Activated T-cell treated with anti-CD3 and anti-CD28 coated beads, Interleukin-2, amount 50 U/mL, for 4 hours (primary cell): ENCODE results near the gene FARS2. TPM values are rescaled to one million over a fixed set of nuclear protein-coding genes. Genes with fewer than 3 reads are reported as not detected.
"Not testable (repeated sequence)": the region's sequence is repeated elsewhere in the genome, so short reads cannot be mapped to it uniquely, and the experiment has no call there.

Source experiments
- ATAC-seq, 2 donors: fragments of 200-7000 bp; cut with Tn5 transposase; one replicate each; pipeline ENCODE4 v1.10.0; 2021
- DNase-seq: peaks from one replicate; pipeline ENCODE4 v3.0.0-alpha.2; 2020
- H3K27me3 Mint-ChIP-seq: one replicate; pipeline ENCODE4 v1.8.0; 2021; ENCODE audit warnings: low read depth, mixed read lengths
- H3K36me3 Mint-ChIP-seq: one replicate; pipeline ENCODE4 v1.8.0; 2022; ENCODE audit warnings: mixed read lengths; ENCODE audit not compliant: insufficient read depth
- H3K4me1 Mint-ChIP-seq: one replicate; pipeline ENCODE4 v1.8.0; 2021; ENCODE audit warnings: low read depth, mixed read lengths
- H3K4me3 Mint-ChIP-seq: one replicate; pipeline ENCODE4 v1.8.0; 2021; ENCODE audit warnings: mild to moderate bottlenecking, moderate library complexity, mixed read lengths
- H3K9me3 Mint-ChIP-seq: one replicate; pipeline ENCODE4 v1.8.0; 2021; ENCODE audit warnings: mixed read lengths
- total RNA-seq, 3 donors: library from RNA; stranded (reverse); gene quantifications; one replicate each; pipeline ENCODE4 v1.2.1, GENCODE V29; 2021

FARS2 gene
- total RNA-seq, 3 donors from 2014 or later, result 28.3 to 31.0 (median 29.9) TPM

GRCh38 chr6:5806406-5806805, 545.1 kb downstream of the FARS2 start:
- not testable (repeated sequence) for H3K27me3 Mint-ChIP-seq, H3K4me1 Mint-ChIP-seq, H3K9me3 Mint-ChIP-seq, DNase-seq, ATAC-seq, H3K36me3 Mint-ChIP-seq, H3K4me3 Mint-ChIP-seq

GRCh38 chr6:5809450-5809849, 548.1 kb downstream of the FARS2 start:
- no peak for ATAC-seq
- Mint-ChIP-seq H3K9me3 (peaks cover 10% of the 10 kb centered on the region), H3K36me3 (no peaks in the 10 kb centered on the region), H3K27me3 (no peaks in the 10 kb centered on the region), H3K4me1 (peaks cover 27% of the 10 kb centered on the region), H3K4me3 (no peak overlapping the region)
- no peak for DNase-seq

GRCh38 chr6:5811997-5812396, 550.7 kb downstream of the FARS2 start:
- no peak overlapping the region for H3K4me3 Mint-ChIP-seq
- no peaks in the 10 kb centered on the region for H3K36me3 Mint-ChIP-seq
- no peak for DNase-seq
- peaks cover 29% of the 10 kb centered on the region for H3K4me1 Mint-ChIP-seq
- H3K27me3 Mint-ChIP-seq, result no peaks in the 10 kb centered on the region
- no peaks in the 10 kb centered on the region for H3K9me3 Mint-ChIP-seq
- no peak for ATAC-seq

GRCh38 chr6:5813625-5814027, 552.3 kb downstream of the FARS2 start:
- Mint-ChIP-seq H3K4me3 (peak overlapping the region; percentile 50), H3K36me3 (no peaks in the 10 kb centered on the region), H3K27me3 (no peaks in the 10 kb centered on the region), H3K9me3 (no peaks in the 10 kb centered on the region), H3K4me1 (peaks cover 29% of the 10 kb centered on the region)
- peak; percentile 70 to 72 for ATAC-seq
- DNase-seq, result no peak

- peak overlapping the region; percentile 50 for H3K4me3 Mint-ChIP-seq
- H3K27me3 Mint-ChIP-seq, result no peaks in the 10 kb centered on the region
- H3K36me3 Mint-ChIP-seq, result no peaks in the 10 kb centered on the region
- ATAC-seq (peak in 1 of 2 donors; percentile 47), DNase-seq (no peak)
- H3K4me1 Mint-ChIP-seq, result peaks cover 29% of the 10 kb centered on the region
- H3K9me3 Mint-ChIP-seq, result no peaks in the 10 kb centered on the region
These were observed 552.8 kb downstream of the FARS2 start for GRCh38 chr6:5814116-5814515.

- H3K4me3 Mint-ChIP-seq, result no peak overlapping the region
These were observed 553.6 kb downstream of the FARS2 start for GRCh38 chr6:5814901-5815300.

GRCh38 chr6:5817869-5818268, 556.6 kb downstream of the FARS2 start:
- no peak overlapping the region for H3K4me3 Mint-ChIP-seq
- no peaks in the 10 kb centered on the region for H3K27me3 Mint-ChIP-seq
- no peak for DNase-seq
- no peak for ATAC-seq
- peaks cover 3% of the 10 kb centered on the region for H3K9me3 Mint-ChIP-seq
- no peaks in the 10 kb centered on the region for H3K36me3 Mint-ChIP-seq
- peaks cover 18% of the 10 kb centered on the region for H3K4me1 Mint-ChIP-seq

More at GRCh38 chr6:5814901-5815300, 553.6 kb downstream of the FARS2 start:
- no peaks in the 10 kb centered on the region for H3K9me3 Mint-ChIP-seq
- no peak for ATAC-seq
- no peaks in the 10 kb centered on the region for H3K36me3 Mint-ChIP-seq
- no peaks in the 10 kb centered on the region for H3K27me3 Mint-ChIP-seq
- DNase-seq, result no peak
- H3K4me1 Mint-ChIP-seq, result peaks cover 23% of the 10 kb centered on the region

GRCh38 chr6:5818959-5819358, 557.6 kb downstream of the FARS2 start:
- ATAC-seq (no peak), DNase-seq (no peak)
- Mint-ChIP-seq H3K4me3 (no peak overlapping the region), H3K9me3 (peaks cover 3% of the 10 kb centered on the region), H3K4me1 (peaks cover 8% of the 10 kb centered on the region), H3K36me3 (no peaks in the 10 kb centered on the region), H3K27me3 (no peaks in the 10 kb centered on the region)

Other genes starting within 250 kb of the FARS2 start
- gene PPP1R3G, start 176.2 kb upstream of the FARS2 start, total RNA-seq, result not detected
- gene LYRM4, start 563 bp upstream of the FARS2 start, total RNA-seq, result 10 to 100 TPM; 49.2 to 50.6 (median 50.0) TPM